GM23338 (cell line): ENCODE data around the gene C1QTNF4.
A peak's percentile ranks its signal among the peaks of the same experiment; 100 is the strongest.

Experiments
- CREB1 ChIP-seq: fragments of 250-450 bp; sonication (Bioruptor Pico); IDR thresholded peaks from 2 replicates; pipeline ENCODE4 v1.5.0; 2020; ENCODE audit warnings: low read depth, mild to moderate bottlenecking, moderate library complexity
- CTCF ChIP-seq, 2 experiments: fragments of 200-600 bp in 1 of 2; sonication (generic) in 1 of 2; conservative IDR thresholded peaks; 2 replicates each; pipeline versions ENCODE4 v1.5.1 to v1.6.1; 2016 to 2017; ENCODE audit warnings: antibody characterized with exemption in 2 of 2, low read depth in 2 of 2, mild to moderate bottlenecking in 2 of 2, moderate library complexity in 1 of 2
- ETS1 ChIP-seq: IDR thresholded peaks from 2 replicates; pipeline ENCODE4 v1.6.1; 2016; ENCODE audit warnings: antibody characterized with exemption
- EZH2 ChIP-seq: fragments of 200-600 bp; sonication (generic); IDR thresholded peaks from one replicate; pipeline ENCODE4 v1.8.0; 2017; ENCODE audit warnings: antibody characterized with exemption, mild to moderate bottlenecking, low read depth; ENCODE audit not compliant: unreplicated experiment
- EZH2phosphoT487 ChIP-seq: fragments of 200-600 bp; sonication (generic); IDR thresholded peaks from one replicate; pipeline ENCODE4 v1.8.1; 2018; ENCODE audit warnings: antibody characterized with exemption; ENCODE audit not compliant: unreplicated experiment
- JUNB ChIP-seq: IDR thresholded peaks from one replicate; pipeline ENCODE4 v1.6.1; 2016; ENCODE audit warnings: antibody characterized with exemption; ENCODE audit not compliant: unreplicated experiment
- POLR2AphosphoS5 ChIP-seq: IDR thresholded peaks from 2 replicates; pipeline ENCODE4 v1.6.1; 2016; ENCODE audit warnings: antibody characterized with exemption, low read depth
- REST ChIP-seq: IDR thresholded peaks from one replicate; pipeline ENCODE4 v1.6.1; 2018; ENCODE audit warnings: antibody characterized with exemption; ENCODE audit not compliant: unreplicated experiment
- ZNF114 ChIP-seq: fragments of 250-450 bp; sonication (Bioruptor Pico); IDR thresholded peaks from 2 replicates; pipeline ENCODE4 v1.5.0; 2020; ENCODE audit warnings: mild to moderate bottlenecking, moderate library complexity

DNA sequence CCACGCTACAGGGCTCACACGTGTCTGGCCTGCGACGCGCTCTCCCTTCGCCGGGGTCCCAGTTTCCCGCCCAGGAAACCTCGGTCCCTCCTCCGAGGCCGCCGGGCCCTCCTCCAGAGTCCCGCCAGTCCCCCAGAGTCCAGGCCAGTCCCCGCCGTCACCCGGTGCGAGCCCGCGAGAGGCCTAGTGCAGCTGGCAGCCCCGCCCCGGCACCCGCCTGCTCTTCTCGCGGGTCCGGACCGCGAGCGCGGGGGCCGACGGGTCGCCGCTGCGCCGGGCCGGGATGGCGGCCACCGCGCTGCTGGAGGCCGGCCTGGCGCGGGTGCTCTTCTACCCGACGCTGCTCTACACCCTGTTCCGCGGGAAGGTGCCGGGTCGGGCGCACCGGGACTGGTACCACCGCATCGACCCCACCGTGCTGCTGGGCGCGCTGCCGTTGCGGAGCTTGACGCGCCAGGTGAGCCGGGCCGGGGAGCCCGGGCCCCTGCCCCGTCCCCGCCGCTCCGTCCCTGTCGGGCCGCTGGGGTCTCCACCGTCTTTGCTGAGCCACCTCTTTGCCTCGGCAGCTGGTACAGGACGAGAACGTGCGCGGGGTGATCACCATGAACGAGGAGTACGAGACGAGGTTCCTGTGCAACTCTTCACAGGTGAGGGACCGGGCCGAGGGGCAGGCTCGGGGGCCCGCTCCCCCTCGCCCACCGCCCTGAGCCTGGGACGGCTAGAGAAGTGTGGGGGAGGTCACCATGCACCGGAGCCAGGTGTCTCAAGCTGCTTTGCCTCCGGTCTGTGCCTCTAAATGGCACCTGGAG is 28.7 kb downstream of the C1QTNF4 start, which contains the start of gene PTPMT1:
- TF ChIP-seq CTCF (conservative IDR thresholded peaks at IDR 0.05; ENCODE audit: low read depth in 2 of 2) (no peak), REST (no peak), EZH2 (no peak), CREB1 (CRISPR knock-in tag) (peak; percentile 64; the same call in 1 of the 2 replicates), POLR2AphosphoS5 (peak; percentile 57), EZH2phosphoT487 (no peak), ZNF114 (no peak), JUNB (no peak), ETS1 (no peak)
